Gastroesophageal sphincter (tissue), 3 donors: ENCODE results near the gene TPBGL.

Source experiments
- CTCF ChIP-seq, 4 experiments: fragments of 200-600 bp in 2 of 4; fragments of 450-650 bp in 2 of 4; sonication (generic) in 1 of 4; IDR thresholded peaks; one replicate each; pipeline ENCODE4 v1.5.1; 2017 to 2019; ENCODE audit warnings: antibody characterized with exemption in 4 of 4, mild to moderate bottlenecking in 2 of 4, moderate library complexity in 2 of 4
- POLR2A ChIP-seq, 2 donors: fragments of 450-650 bp; IDR thresholded peaks; one replicate each; pipeline ENCODE4 v1.6.1; 2017; ENCODE audit warnings: antibody characterized with exemption in 2 of 2, mild to moderate bottlenecking in 2 of 2, moderate library complexity in 1 of 2

GRCh38 chr11:75287579-75287978 is 47.0 kb downstream of the TPBGL start:
- TF ChIP-seq CTCF (IDR thresholded peaks at IDR 0.05) = no peak
- no peak for TF ChIP-seq POLR2A (IDR thresholded peaks at IDR 0.05)
